Retinal pigment epithelial cell (primary cell): ENCODE measurements around the gene IMPG2.

Source experiments
- DNase-seq: peaks from one replicate; pipeline ENCODE4 v3.0.0-alpha.2; 2010; ENCODE audit warnings: low read depth
- H3K4me3 ChIP-seq: 2 replicates; pipeline ENCODE4 v1.5.1; 2011; ENCODE audit warnings: mild to moderate bottlenecking, low read length, control low read depth, moderate library complexity
- CTCF ChIP-seq: conservative IDR thresholded peaks from 2 replicates; pipeline ENCODE4 v1.5.1; 2011; ENCODE audit warnings: low read depth, low read length, control low read depth, inconsistent platforms

IMPG2 gene

DNA sequence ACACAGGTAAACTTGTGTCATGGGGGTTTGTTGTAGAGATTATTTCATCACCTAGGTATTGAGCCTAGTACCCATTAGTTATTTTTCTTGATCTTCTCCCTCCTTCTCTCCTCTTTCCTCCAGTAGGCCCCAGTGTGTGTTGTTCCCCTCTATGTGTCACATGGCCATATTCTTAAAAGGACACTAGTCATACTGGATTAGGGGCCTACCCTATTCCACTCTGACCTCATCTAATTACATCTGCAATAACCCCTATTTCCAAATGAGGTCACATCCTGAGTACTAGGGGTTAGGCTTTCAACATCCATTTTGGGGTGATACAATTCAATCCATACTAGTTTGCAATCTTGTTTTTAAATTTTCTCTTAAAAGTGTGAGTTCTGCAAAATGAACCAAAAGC lies 142.8 kb downstream of the IMPG2 start:
- no peak for DNase-seq
- H3K4me3 ChIP-seq, result no peak overlapping the region
- no peak for TF ChIP-seq CTCF
